HepG2 (cell line): ENCODE results near the gene RPL36AL. TPM values are rescaled to one million over a fixed set of nuclear protein-coding genes. Genes with fewer than 3 reads are reported as not detected.

Source experiments
- AHR ChIP-seq: IDR thresholded peaks from 2 replicates; pipeline ENCODE4 v1.6.1; 2018; ENCODE audit warnings: missing genetic modification reagents, missing compliant biosample characterization
- ATAD3A ChIP-seq: sonication (generic); formaldehyde crosslinking; IDR thresholded peaks from 2 replicates; pipeline ENCODE4 v1.4.0; 2020; ENCODE audit warnings: missing genetic modification reagents
- FOXJ3 ChIP-seq: sonication (generic); formaldehyde crosslinking; IDR thresholded peaks from 2 replicates; pipeline ENCODE4 v1.4.0; 2020; ENCODE audit warnings: missing genetic modification reagents, mild to moderate bottlenecking, borderline replicate concordance
- JUN ChIP-seq: sonication (generic); formaldehyde crosslinking; IDR thresholded peaks from 2 replicates; pipeline ENCODE4 v1.4.0; 2020; ENCODE audit warnings: mild to moderate bottlenecking, missing genetic modification reagents
- MAFK ChIP-seq, 2 experiments: IDR thresholded peaks in 1 of 2; conservative IDR thresholded peaks in 1 of 2; 2 replicates each; pipeline ENCODE4 v1.6.1; 2011; ENCODE audit warnings: improper control_type of control experiment in 2 of 2, low read length in 2 of 2
- NCOA5 ChIP-seq: sonication (generic); formaldehyde crosslinking; IDR thresholded peaks from 2 replicates; pipeline ENCODE4 v1.4.0; 2020; ENCODE audit warnings: missing genetic modification reagents
- PHB2 ChIP-seq: fragments of 450-650 bp; IDR thresholded peaks from 2 replicates; pipeline ENCODE4 v1.6.1; 2018; ENCODE audit not compliant: partially characterized antibody
- RAD21 ChIP-seq: fragments of 450-650 bp; formaldehyde crosslinking; IDR thresholded peaks from 2 replicates; pipeline ENCODE4 v1.5.0; 2020; ENCODE audit warnings: mild to moderate bottlenecking
- RBM39 ChIP-seq: fragments of 200-400 bp; formaldehyde crosslinking; IDR thresholded peaks from one replicate; pipeline ENCODE4 v1.6.1; 2018; ENCODE audit warnings: antibody characterized with exemption, mild to moderate bottlenecking, low read depth, low read length; ENCODE audit not compliant: poor library complexity, severe bottlenecking
- SNRNP70 ChIP-seq: fragments of 200-400 bp; formaldehyde crosslinking; IDR thresholded peaks from 2 replicates; pipeline ENCODE4 v1.6.1; 2017; ENCODE audit warnings: mild to moderate bottlenecking, low read depth, low read length, moderate library complexity
- SP4 ChIP-seq: sonication (generic); formaldehyde crosslinking; IDR thresholded peaks from 2 replicates; pipeline ENCODE4 v1.8.1; 2023; ENCODE audit warnings: mild to moderate bottlenecking, missing genetic modification reagents
- XBP1 ChIP-seq: sonication (generic); formaldehyde crosslinking; IDR thresholded peaks from 2 replicates; pipeline ENCODE4 v1.5.0; 2020; ENCODE audit warnings: missing genetic modification reagents
- ZBTB1 ChIP-seq: sonication (generic); formaldehyde crosslinking; IDR thresholded peaks from 2 replicates; pipeline ENCODE4 v1.4.0; 2020; ENCODE audit warnings: missing genetic modification reagents, borderline replicate concordance
- ZEB1 ChIP-seq: IDR thresholded peaks from 2 replicates; pipeline ENCODE4 v1.6.1; 2012; ENCODE audit warnings: mild to moderate bottlenecking, low read depth, inconsistent platforms; ENCODE audit not compliant: insufficient replicate concordance
- ZNF335 ChIP-seq: sonication (generic); formaldehyde crosslinking; IDR thresholded peaks from 2 replicates; pipeline ENCODE4 v1.4.0; 2020; ENCODE audit warnings: missing genetic modification reagents
- ZNF432 ChIP-seq: sonication (generic); formaldehyde crosslinking; IDR thresholded peaks from 2 replicates; pipeline ENCODE4 v1.5.0; 2020; ENCODE audit warnings: missing genetic modification reagents, mild to moderate bottlenecking, borderline replicate concordance
- ZNF468 ChIP-seq: sonication (generic); formaldehyde crosslinking; IDR thresholded peaks from 2 replicates; pipeline ENCODE4 v1.8.0; 2022; ENCODE audit warnings: mild to moderate bottlenecking, moderate library complexity, missing genetic modification reagents
- ZNF496 ChIP-seq: sonication (generic); formaldehyde crosslinking; IDR thresholded peaks from 2 replicates; pipeline ENCODE4 v1.8.1; 2023; ENCODE audit warnings: mild to moderate bottlenecking, moderate library complexity, missing genetic modification reagents; ENCODE audit not compliant: insufficient replicate concordance
- ZNF556 ChIP-seq: sonication (generic); formaldehyde crosslinking; IDR thresholded peaks from 2 replicates; pipeline ENCODE4 v1.4.0; 2020; ENCODE audit warnings: mild to moderate bottlenecking, missing genetic modification reagents, borderline replicate concordance
- ZNF570 ChIP-seq: sonication (generic); formaldehyde crosslinking; IDR thresholded peaks from 2 replicates; pipeline ENCODE4 v1.4.0; 2020; ENCODE audit warnings: mild to moderate bottlenecking, missing genetic modification reagents, borderline replicate concordance
- ZNF589 ChIP-seq: sonication (generic); formaldehyde crosslinking; conservative IDR thresholded peaks from 2 replicates; pipeline ENCODE4 v1.8.0; 2022; ENCODE audit warnings: mild to moderate bottlenecking, moderate library complexity, missing genetic modification reagents
- ZNF644 ChIP-seq: IDR thresholded peaks from 2 replicates; pipeline ENCODE4 v1.6.1; 2016; ENCODE audit warnings: low read depth
- ZSCAN20 ChIP-seq: sonication (generic); formaldehyde crosslinking; IDR thresholded peaks from 2 replicates; pipeline ENCODE4 v1.4.0; 2020; ENCODE audit warnings: missing genetic modification reagents, mild to moderate bottlenecking, borderline replicate concordance
- ZSCAN31 ChIP-seq: sonication (generic); formaldehyde crosslinking; IDR thresholded peaks from 2 replicates; pipeline ENCODE4 v1.5.0; 2020; ENCODE audit warnings: low read depth, mild to moderate bottlenecking, missing genetic modification reagents
- polyA plus RNA-seq, 8 experiments: library from polyadenylated mRNA; depleted of rRNA in 3 of 8; stranded (reverse) in 7 of 8; unstranded in 1 of 8; fragments of >200 nt; fragmentation: Illumina TruSeq in 4 of 8; extraction: Trizol in 4 of 8; gene quantifications; 2 replicates each; pipeline versions ENCODE4 v1.2.1 to v1.2.3, GENCODE V29; 2011 to 2016; ENCODE audit warnings: low read depth in 4 of 8, missing spikeins in 1 of 8, mixed read lengths in 1 of 8; ENCODE audit not compliant: insufficient read depth in 1 of 8
- total RNA-seq, 5 experiments: library from RNA; depleted of rRNA; stranded (reverse); fragments of >200 nt; fragmentation: Illumina TruSeq; extraction: Trizol; gene quantifications; 2 replicates each; pipeline ENCODE4 v1.2.3, GENCODE V29; 2016; ENCODE audit warnings: low read depth in 1 of 5
- TF ChIP-seq, protein P1 (sequence below), 2 experiments: IDR thresholded peaks; 2 replicates each; pipeline ENCODE4 v1.6.1; 2011 to 2012; ENCODE audit warnings: low read length in 2 of 2, borderline replicate concordance in 1 of 2, low read depth in 1 of 2, mild to moderate bottlenecking in 1 of 2, moderate library complexity in 1 of 2
- TF ChIP-seq, protein P2 (sequence below): sonication (generic); formaldehyde crosslinking; IDR thresholded peaks from 2 replicates; pipeline ENCODE4 v1.4.0; 2020; ENCODE audit warnings: missing genetic modification reagents; ENCODE audit errors: not compliant biosample characterization

RPL36AL gene
- total and polyA plus RNA-seq, 2 of the 13 experiments (the other 11 are each of a cell fraction or from before 2014, with no cell fraction given), result 90.0 to 294 TPM

DNA sequence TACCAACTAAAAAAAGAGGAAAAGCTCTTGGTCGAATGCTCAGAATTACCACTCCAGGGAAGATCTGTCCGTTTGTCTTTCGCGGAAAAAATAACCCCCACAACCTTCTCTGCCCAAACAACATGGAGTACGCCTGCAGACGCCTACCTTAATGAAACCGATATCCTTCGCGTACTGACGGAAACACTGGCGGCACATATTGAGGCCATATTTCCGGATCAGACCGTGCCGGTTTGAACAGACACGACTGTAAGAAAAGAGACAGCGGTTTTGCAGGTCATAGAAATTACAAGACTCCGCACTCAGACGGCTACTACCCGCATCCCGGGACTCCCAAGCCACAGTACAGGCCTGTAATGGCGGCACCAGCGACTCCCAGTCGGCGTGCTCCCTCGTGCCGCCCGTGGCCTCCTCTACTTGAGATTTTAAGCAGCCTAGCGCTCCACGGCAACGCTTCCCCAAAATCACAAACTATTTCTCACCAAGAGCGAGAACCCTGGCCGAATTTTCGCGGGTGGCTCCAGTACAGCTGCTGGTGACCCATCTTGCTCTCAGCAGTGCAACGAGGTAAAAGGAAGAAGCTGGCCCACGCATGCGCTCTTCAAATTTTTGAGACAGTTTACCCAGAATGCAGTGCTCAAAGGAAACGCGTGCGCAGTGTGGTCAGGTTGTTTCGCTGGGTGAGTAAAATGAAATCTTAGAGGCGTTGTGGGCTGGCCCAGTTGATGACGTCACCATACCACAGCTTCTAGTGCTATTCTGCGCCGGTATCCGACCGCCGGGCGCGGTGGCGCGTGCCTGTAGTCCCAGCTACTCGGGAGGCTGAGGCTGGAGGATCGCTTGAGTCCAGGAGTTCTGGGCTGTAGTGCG is 34.4 kb downstream of the RPL36AL start, which contains the start of gene RPS29 (continued):
- TF ChIP-seq MAFK (conservative IDR thresholded peaks at IDR 0.05 in 1 of 2, IDR thresholded peaks at IDR 0.05 in 1 of 2; ENCODE audit: low read length in 2 of 2), result peak in 1 of 2 experiments; percentile 23; a peak in 2 of 4 replicates
- peak; percentile 94 for TF ChIP-seq ZNF335 (CRISPR knock-in tag)
- TF ChIP-seq, protein P1, sequence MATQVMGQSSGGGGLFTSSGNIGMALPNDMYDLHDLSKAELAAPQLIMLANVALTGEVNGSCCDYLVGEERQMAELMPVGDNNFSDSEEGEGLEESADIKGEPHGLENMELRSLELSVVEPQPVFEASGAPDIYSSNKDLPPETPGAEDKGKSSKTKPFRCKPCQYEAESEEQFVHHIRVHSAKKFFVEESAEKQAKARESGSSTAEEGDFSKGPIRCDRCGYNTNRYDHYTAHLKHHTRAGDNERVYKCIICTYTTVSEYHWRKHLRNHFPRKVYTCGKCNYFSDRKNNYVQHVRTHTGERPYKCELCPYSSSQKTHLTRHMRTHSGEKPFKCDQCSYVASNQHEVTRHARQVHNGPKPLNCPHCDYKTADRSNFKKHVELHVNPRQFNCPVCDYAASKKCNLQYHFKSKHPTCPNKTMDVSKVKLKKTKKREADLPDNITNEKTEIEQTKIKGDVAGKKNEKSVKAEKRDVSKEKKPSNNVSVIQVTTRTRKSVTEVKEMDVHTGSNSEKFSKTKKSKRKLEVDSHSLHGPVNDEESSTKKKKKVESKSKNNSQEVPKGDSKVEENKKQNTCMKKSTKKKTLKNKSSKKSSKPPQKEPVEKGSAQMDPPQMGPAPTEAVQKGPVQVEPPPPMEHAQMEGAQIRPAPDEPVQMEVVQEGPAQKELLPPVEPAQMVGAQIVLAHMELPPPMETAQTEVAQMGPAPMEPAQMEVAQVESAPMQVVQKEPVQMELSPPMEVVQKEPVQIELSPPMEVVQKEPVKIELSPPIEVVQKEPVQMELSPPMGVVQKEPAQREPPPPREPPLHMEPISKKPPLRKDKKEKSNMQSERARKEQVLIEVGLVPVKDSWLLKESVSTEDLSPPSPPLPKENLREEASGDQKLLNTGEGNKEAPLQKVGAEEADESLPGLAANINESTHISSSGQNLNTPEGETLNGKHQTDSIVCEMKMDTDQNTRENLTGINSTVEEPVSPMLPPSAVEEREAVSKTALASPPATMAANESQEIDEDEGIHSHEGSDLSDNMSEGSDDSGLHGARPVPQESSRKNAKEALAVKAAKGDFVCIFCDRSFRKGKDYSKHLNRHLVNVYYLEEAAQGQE (IDR thresholded peaks at IDR 0.05; ENCODE audit: borderline replicate concordance in 1 of 2, low read depth in 1 of 2, low read length in 2 of 2), result no peak
- TF ChIP-seq ZNF432, result no peak
- TF ChIP-seq XBP1 (CRISPR knock-in tag), result peak; percentile 90; the same call in 1 of the 2 replicates
- peak; percentile 38; the same call in 1 of the 2 replicates for TF ChIP-seq SP4 (CRISPR knock-in tag)
- TF ChIP-seq ZSCAN31 (CRISPR knock-in tag), result peak; percentile 69; the same call in 1 of the 2 replicates
- TF ChIP-seq ZNF589 (CRISPR knock-in tag), result no peak
- TF ChIP-seq SNRNP70, result no peak
- 0 out of 2 replicates have a peak, but pooled peaks have one; percentile 57 for TF ChIP-seq ZSCAN20 (CRISPR knock-in tag)
- no peak for TF ChIP-seq PHB2
- TF ChIP-seq ZEB1, result peak; percentile 24
- TF ChIP-seq ZNF468 (CRISPR knock-in tag), result no peak
- no peak for TF ChIP-seq NCOA5 (CRISPR knock-in tag)
- no peak for TF ChIP-seq ZNF570 (CRISPR knock-in tag)
- TF ChIP-seq RAD21 (CRISPR knock-in tag), result peak; percentile 17
- TF ChIP-seq FOXJ3 (CRISPR knock-in tag), result peak; percentile 68; the same call in 1 of the 2 replicates
- TF ChIP-seq AHR (CRISPR knock-in tag), result peak; percentile 90
- no peak for TF ChIP-seq ATAD3A
- no peak for TF ChIP-seq ZBTB1 (CRISPR knock-in tag)
- TF ChIP-seq JUN (CRISPR knock-in tag), result peak; percentile 91
- TF ChIP-seq, protein P2, sequence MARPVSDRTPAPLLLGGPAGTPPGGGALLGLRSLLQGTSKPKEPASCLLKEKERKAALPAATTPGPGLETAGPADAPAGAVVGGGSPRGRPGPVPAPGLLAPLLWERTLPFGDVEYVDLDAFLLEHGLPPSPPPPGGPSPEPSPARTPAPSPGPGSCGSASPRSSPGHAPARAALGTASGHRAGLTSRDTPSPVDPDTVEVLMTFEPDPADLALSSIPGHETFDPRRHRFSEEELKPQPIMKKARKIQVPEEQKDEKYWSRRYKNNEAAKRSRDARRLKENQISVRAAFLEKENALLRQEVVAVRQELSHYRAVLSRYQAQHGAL (CRISPR knock-in tag), result no peak
- TF ChIP-seq ZNF556 (CRISPR knock-in tag), result peak; percentile 74; the same call in 1 of the 2 replicates
- TF ChIP-seq ZNF496 (CRISPR knock-in tag), result no peak
- 0 out of 2 replicates have a peak, but pooled peaks have one; percentile 10 for TF ChIP-seq ZNF644 (CRISPR knock-in tag)
- TF ChIP-seq RBM39, result peak; percentile 42
